PC-9 (cell line): ENCODE measurements around the gene TMIGD2. TPM values are rescaled to one million over a fixed set of nuclear protein-coding genes. Genes with fewer than 3 reads are reported as not detected.

Experiments used
- BruUV-seq: library from RNA; stranded (reverse); fragments of 400-500 nt; replicated peaks from 2 replicates; lab custom pipeline; 2021; lab: Mats Ljungman, UMichigan
- CTCF ChIA-PET: fragments of 300-600 bp; sonication (Branson Sonifier 250); formaldehyde crosslinking; loops from one replicate; lab custom pipeline; 2022; ENCODE audit warnings: antibody characterized with exemption; lab: Charles Lee
- POLR2A ChIA-PET: fragments of 300-600 bp; sonication (Branson Sonifier 250); formaldehyde crosslinking; loops from one replicate; lab custom pipeline; 2022; ENCODE audit warnings: antibody characterized with exemption; ENCODE audit not compliant: unreplicated experiment; lab: Charles Lee
- DNase-seq, 2 experiments: peaks; one replicate each; pipeline versions ENCODE4 v3.0.0 to v3.0.0-alpha.2; 2015 to 2022; ENCODE audit warnings: mixed read lengths in 1 of 2
- H2AFZ ChIP-seq: fragments of 200-600 bp; sonication (generic); 2 replicates; pipeline ENCODE4 v1.8.1; 2017; ENCODE audit warnings: antibody characterized with exemption
- H3F3A ChIP-seq: fragments of 200-600 bp; sonication (generic); 2 replicates; pipeline ENCODE4 v1.8.1; 2017; ENCODE audit warnings: antibody characterized with exemption, mild to moderate bottlenecking, low read depth; ENCODE audit not compliant: insufficient read depth
- H3K27ac ChIP-seq: fragments of 200-600 bp; sonication (generic); 2 replicates; pipeline ENCODE4 v1.6.1; 2016; ENCODE audit warnings: mixed run types
- H3K27me3 ChIP-seq: fragments of 200-600 bp; sonication (generic); 2 replicates; pipeline ENCODE4 v1.6.1; 2016; ENCODE audit warnings: low read depth, mixed run types; ENCODE audit not compliant: insufficient read depth
- H3K36me3 ChIP-seq: fragments of 200-600 bp; sonication (generic); 2 replicates; pipeline ENCODE4 v1.6.1; 2016; ENCODE audit warnings: low read depth, mixed run types
- H3K4me1 ChIP-seq: fragments of 200-600 bp; sonication (generic); replicated peaks from 2 replicates; pipeline ENCODE4 v1.6.1; 2016; ENCODE audit warnings: mixed run types; ENCODE audit not compliant: insufficient read depth
- H3K4me2 ChIP-seq: fragments of 200-600 bp; sonication (generic); 2 replicates; pipeline ENCODE4 v1.6.1; 2017; ENCODE audit warnings: mixed run types
- H3K4me3 ChIP-seq: fragments of 200-600 bp; sonication (generic); 2 replicates; pipeline ENCODE4 v1.6.1; 2016; ENCODE audit warnings: mixed run types
- H3K79me2 ChIP-seq: fragments of 200-600 bp; sonication (generic); 2 replicates; pipeline ENCODE4 v1.6.1; 2017; ENCODE audit warnings: low read depth, mixed run types
- H3K9me2 ChIP-seq: fragments of 200-600 bp; sonication (generic); 2 replicates; pipeline ENCODE4 v1.8.1; 2017; ENCODE audit warnings: mild to moderate bottlenecking; ENCODE audit not compliant: insufficient read depth
- H3K9me3 ChIP-seq: fragments of 200-600 bp; sonication (generic); 2 replicates; pipeline ENCODE4 v1.8.1; 2016; ENCODE audit warnings: low read depth; ENCODE audit not compliant: insufficient read depth
- H4K20me1 ChIP-seq: fragments of 200-600 bp; sonication (generic); 2 replicates; pipeline ENCODE4 v1.8.1; 2017; ENCODE audit not compliant: insufficient read depth
- CTCF ChIP-seq: fragments of 200-600 bp; sonication (generic); conservative IDR thresholded peaks from 2 replicates; pipeline ENCODE4 v1.6.1; 2017; ENCODE audit warnings: mixed run types, antibody characterized with exemption, mild to moderate bottlenecking, moderate library complexity
- EZH2 ChIP-seq: fragments of 200-600 bp; sonication (generic); IDR thresholded peaks from 2 replicates; pipeline ENCODE4 v1.8.0; 2017; ENCODE audit warnings: antibody characterized with exemption, low read depth
- intact Hi-C: fragments of 100-400 bp; cut with micrococcal nuclease; formaldehyde crosslinking; loops from one replicate; pipeline ENCODE4 v1.10.0; 2022; ENCODE audit not compliant: unreplicated experiment
- total RNA-seq: library from RNA; stranded (reverse); gene quantifications from 2 replicates; pipeline ENCODE4 v1.2.3, GENCODE V29; 2021

Gene TMIGD2
- total RNA-seq, 1 experiment from 2014 or later, result not detected

- no TSS peak for BruUV-seq
- TF ChIP-seq EZH2 (no peak), CTCF (no peak)
- Histone ChIP-seq H4K20me1 (no peaks in the 10 kb centered on the region), H3K36me3 (no peaks in the 10 kb centered on the region), H3K4me2 (no peak overlapping the region), H3K4me1 (no peaks in the 10 kb centered on the region), H3K79me2 (no peaks in the 10 kb centered on the region), H3K27me3 (no peaks in the 10 kb centered on the region), H3K9me3 (no peaks in the 10 kb centered on the region), H3K4me3 (no peak overlapping the region), H3F3A (peaks cover 3% of the 10 kb centered on the region; the same call in 1 of the 2 replicates), H3K27ac (no peak overlapping the region), H2AFZ (no peak overlapping the region), H3K9me2 (no peaks in the 10 kb centered on the region)
- CTCF ChIA-PET, result no interaction called here
- no peak for DNase-seq
- POLR2A ChIA-PET, result interaction anchor here (0.6 kb wide), 1 partner anchor 187 kb away, joined by 7 read pairs; no protein-coding TSS in a partner anchor
- intact Hi-C loops, result no loop called here
These were observed 45.3 kb upstream of the TMIGD2 start for GRCh38 chr19:4347521-4347920.

GRCh38 chr19:4346020-4346383 lies 43.8 kb upstream of the TMIGD2 start:
- Histone ChIP-seq H3K9me3 (no peaks in the 10 kb centered on the region), H3K27me3 (no peaks in the 10 kb centered on the region), H3K36me3 (no peaks in the 10 kb centered on the region), H3K4me2 (no peak overlapping the region), H3K27ac (no peak overlapping the region), H3K79me2 (no peaks in the 10 kb centered on the region), H4K20me1 (no peaks in the 10 kb centered on the region), H3F3A (no peaks in the 10 kb centered on the region), H3K4me3 (no peak overlapping the region), H3K9me2 (no peaks in the 10 kb centered on the region), H2AFZ (no peak overlapping the region), H3K4me1 (no peaks in the 10 kb centered on the region)
- TF ChIP-seq EZH2, result no peak
- TF ChIP-seq CTCF, result no peak
- no TSS peak for BruUV-seq
- intact Hi-C loops, result no loop called here
- POLR2A ChIA-PET, result no interaction called here
- no peak for DNase-seq
- CTCF ChIA-PET, result no interaction called here

- BruUV-seq, result no TSS peak
- H4K20me1 ChIP-seq, result no peaks in the 10 kb centered on the region
- no peaks in the 10 kb centered on the region for H3K36me3 ChIP-seq
- no peak overlapping the region for H3K27ac ChIP-seq
- H3K79me2 ChIP-seq, result no peaks in the 10 kb centered on the region
- ChIA-PET CTCF (no interaction called here), POLR2A (no interaction called here)
- H3K9me3 ChIP-seq, result no peaks in the 10 kb centered on the region
- intact Hi-C loops, result no loop called here
- H3F3A ChIP-seq, result no peaks in the 10 kb centered on the region
- H3K9me2 ChIP-seq, result no peaks in the 10 kb centered on the region
- no peak for TF ChIP-seq EZH2
- no peak for TF ChIP-seq CTCF
- no peaks in the 10 kb centered on the region for H3K4me1 ChIP-seq
- no peaks in the 10 kb centered on the region for H3K27me3 ChIP-seq
- DNase-seq, result no peak
- no peak overlapping the region for H3K4me3 ChIP-seq
- H3K4me2 ChIP-seq, result no peak overlapping the region
- no peak overlapping the region for H2AFZ ChIP-seq
These were observed 43.3 kb upstream of the TMIGD2 start for GRCh38 chr19:4345342-4346019.
